ENCODE results near the gene MYPN.

The MYPN gene

DNA sequence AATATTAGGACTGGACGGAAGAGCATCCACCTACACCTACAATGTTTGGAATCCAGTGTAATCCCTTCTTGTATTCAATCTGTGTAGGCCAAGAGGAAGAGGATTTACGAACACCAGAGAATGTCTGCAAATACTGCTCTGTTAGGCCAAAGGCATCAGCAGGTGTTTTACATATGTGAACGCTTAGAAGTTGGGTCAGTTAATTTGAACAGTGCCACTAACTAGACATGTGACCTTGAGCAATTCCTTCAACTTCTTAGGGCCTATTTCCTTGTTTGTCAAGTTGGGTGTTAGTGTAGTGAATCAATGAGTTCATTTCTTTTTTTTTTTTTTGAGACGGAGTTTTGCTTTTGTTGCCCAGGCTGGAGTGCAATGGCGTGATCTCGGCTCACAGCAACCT lies 35.4 kb downstream of the MYPN start:
- TF ChIP-seq SIN3A (IDR thresholded peaks at IDR 0.05; ENCODE audit: borderline replicate concordance, insufficient read depth, low read length), result no peak
- TF ChIP-seq, protein P1, sequence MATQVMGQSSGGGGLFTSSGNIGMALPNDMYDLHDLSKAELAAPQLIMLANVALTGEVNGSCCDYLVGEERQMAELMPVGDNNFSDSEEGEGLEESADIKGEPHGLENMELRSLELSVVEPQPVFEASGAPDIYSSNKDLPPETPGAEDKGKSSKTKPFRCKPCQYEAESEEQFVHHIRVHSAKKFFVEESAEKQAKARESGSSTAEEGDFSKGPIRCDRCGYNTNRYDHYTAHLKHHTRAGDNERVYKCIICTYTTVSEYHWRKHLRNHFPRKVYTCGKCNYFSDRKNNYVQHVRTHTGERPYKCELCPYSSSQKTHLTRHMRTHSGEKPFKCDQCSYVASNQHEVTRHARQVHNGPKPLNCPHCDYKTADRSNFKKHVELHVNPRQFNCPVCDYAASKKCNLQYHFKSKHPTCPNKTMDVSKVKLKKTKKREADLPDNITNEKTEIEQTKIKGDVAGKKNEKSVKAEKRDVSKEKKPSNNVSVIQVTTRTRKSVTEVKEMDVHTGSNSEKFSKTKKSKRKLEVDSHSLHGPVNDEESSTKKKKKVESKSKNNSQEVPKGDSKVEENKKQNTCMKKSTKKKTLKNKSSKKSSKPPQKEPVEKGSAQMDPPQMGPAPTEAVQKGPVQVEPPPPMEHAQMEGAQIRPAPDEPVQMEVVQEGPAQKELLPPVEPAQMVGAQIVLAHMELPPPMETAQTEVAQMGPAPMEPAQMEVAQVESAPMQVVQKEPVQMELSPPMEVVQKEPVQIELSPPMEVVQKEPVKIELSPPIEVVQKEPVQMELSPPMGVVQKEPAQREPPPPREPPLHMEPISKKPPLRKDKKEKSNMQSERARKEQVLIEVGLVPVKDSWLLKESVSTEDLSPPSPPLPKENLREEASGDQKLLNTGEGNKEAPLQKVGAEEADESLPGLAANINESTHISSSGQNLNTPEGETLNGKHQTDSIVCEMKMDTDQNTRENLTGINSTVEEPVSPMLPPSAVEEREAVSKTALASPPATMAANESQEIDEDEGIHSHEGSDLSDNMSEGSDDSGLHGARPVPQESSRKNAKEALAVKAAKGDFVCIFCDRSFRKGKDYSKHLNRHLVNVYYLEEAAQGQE (IDR thresholded peaks at IDR 0.05; ENCODE audit: insufficient read depth in 1 of 2, low read depth in 2 of 2, low read length in 2 of 2), result no peak
- TF ChIP-seq TAF1 (IDR thresholded peaks at IDR 0.05; ENCODE audit: borderline replicate concordance, insufficient read depth, low read length), result no peak
- TF ChIP-seq FOXP2 (optimal IDR thresholded peaks at IDR 0.05; ENCODE audit: borderline replicate concordance, extremely low read depth, extremely low read length, insufficient read depth), result no peak
- TF ChIP-seq POLR2AphosphoS5 (IDR thresholded peaks at IDR 0.05; ENCODE audit: low read depth, low read length), result no peak

DNA sequence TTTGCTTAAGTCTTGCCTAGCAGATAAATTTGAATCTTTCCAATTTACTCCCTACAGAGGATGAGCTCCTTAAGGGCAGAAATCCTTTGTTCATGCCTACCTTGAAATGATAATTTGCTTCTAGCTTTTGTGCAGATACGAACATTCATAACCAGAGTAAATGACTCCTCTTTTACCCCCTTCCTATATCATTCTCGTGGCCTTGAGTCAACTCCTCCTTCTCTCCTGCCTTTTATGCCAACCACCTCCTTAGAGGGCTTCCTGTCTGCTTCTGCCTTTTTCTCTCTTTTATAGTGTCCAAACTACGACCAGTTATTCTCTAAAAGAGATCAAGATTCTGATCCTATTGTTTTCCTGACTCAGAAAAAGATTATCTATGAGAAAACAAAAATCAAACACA lies 36.4 kb downstream of the MYPN start:
- TF ChIP-seq, protein P1 (IDR thresholded peaks at IDR 0.05; ENCODE audit: insufficient read depth in 1 of 2, low read depth in 2 of 2, low read length in 2 of 2), result no peak
- TF ChIP-seq POLR2AphosphoS5 (IDR thresholded peaks at IDR 0.05; ENCODE audit: low read depth, low read length) (no peak), TAF1 (IDR thresholded peaks at IDR 0.05; ENCODE audit: borderline replicate concordance, insufficient read depth, low read length) (no peak), FOXP2 (optimal IDR thresholded peaks at IDR 0.05; ENCODE audit: borderline replicate concordance, extremely low read depth, extremely low read length, insufficient read depth) (no peak)

DNA sequence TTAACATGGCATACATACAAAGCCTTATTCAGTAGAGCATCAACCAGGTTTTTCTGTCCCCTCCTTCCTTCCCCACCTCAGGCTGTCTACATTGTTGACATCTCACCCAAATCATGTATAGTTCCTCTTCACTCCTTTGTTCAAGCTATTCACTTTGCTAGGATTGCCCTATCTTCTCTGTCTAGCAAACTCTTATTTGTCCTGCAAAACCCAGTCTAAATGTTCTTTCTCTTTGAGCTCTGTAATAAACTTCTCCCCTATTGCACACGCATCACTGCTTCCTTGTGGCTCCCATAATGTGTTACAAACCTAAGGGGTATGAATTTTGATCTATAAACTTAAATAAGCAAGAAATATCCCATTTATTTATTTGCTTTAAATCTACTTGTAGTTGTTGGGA lies 36.8 kb downstream of the MYPN start:
- TF ChIP-seq, protein P1 (IDR thresholded peaks at IDR 0.05; ENCODE audit: insufficient read depth in 1 of 2, low read depth in 2 of 2, low read length in 2 of 2), result no peak
- TF ChIP-seq FOXP2 (optimal IDR thresholded peaks at IDR 0.05; ENCODE audit: borderline replicate concordance, extremely low read depth, extremely low read length, insufficient read depth), result no peak
- no peak for TF ChIP-seq SIN3A (IDR thresholded peaks at IDR 0.05; ENCODE audit: borderline replicate concordance, insufficient read depth, low read length)
- no peak for TF ChIP-seq POLR2AphosphoS5 (IDR thresholded peaks at IDR 0.05; ENCODE audit: low read depth, low read length)
- no peak for TF ChIP-seq TAF1 (IDR thresholded peaks at IDR 0.05; ENCODE audit: borderline replicate concordance, insufficient read depth, low read length)

DNA sequence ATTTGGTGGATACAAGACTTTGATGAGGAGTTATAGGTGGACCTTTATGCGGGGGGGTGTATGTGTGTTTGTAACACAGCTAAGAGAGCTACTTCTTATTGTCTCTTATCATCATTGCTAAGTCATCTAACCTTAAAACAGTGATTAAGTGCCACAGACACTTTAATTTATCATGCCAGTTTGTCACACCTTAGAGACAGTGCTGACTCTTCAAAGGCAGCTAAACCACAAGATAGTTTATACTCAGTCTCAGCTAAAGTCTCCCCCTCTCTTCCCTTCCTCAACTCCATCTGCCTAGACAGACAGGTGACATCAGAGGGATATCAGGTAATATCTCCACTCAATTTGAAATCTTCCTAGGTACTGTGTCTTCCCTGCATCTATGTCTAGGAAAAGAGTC lies 42.2 kb downstream of the MYPN start:
- no peak for TF ChIP-seq POLR2AphosphoS5 (IDR thresholded peaks at IDR 0.05; ENCODE audit: low read depth, low read length)
- no peak for TF ChIP-seq TAF1 (IDR thresholded peaks at IDR 0.05; ENCODE audit: borderline replicate concordance, insufficient read depth, low read length)
- no peak for TF ChIP-seq FOXP2 (optimal IDR thresholded peaks at IDR 0.05; ENCODE audit: borderline replicate concordance, extremely low read depth, extremely low read length, insufficient read depth)
- TF ChIP-seq SIN3A (IDR thresholded peaks at IDR 0.05; ENCODE audit: borderline replicate concordance, insufficient read depth, low read length), result no peak
- TF ChIP-seq, protein P1 (IDR thresholded peaks at IDR 0.05; ENCODE audit: insufficient read depth in 1 of 2, low read depth in 2 of 2, low read length in 2 of 2), result no peak
